HepG2 (cell line): ENCODE results near the gene PCIF1. TPM values are rescaled to one million over a fixed set of nuclear protein-coding genes. Genes with fewer than 3 reads are reported as not detected.

Source experiments
- AKNA ChIP-seq: sonication (generic); formaldehyde crosslinking; IDR thresholded peaks from 2 replicates; pipeline ENCODE4 v1.4.0; 2020; ENCODE audit warnings: missing genetic modification reagents, borderline replicate concordance
- ARNTL ChIP-seq: sonication (generic); formaldehyde crosslinking; IDR thresholded peaks from 2 replicates; pipeline ENCODE4 v1.4.0; 2020; ENCODE audit warnings: mild to moderate bottlenecking, missing genetic modification reagents
- CENPX ChIP-seq: sonication (generic); formaldehyde crosslinking; IDR thresholded peaks from 2 replicates; pipeline ENCODE4 v1.9.0; 2021; ENCODE audit warnings: mild to moderate bottlenecking, missing genetic modification reagents, moderate library complexity
- FOXM1 ChIP-seq: sonication (generic); formaldehyde crosslinking; IDR thresholded peaks from 2 replicates; pipeline ENCODE4 v1.5.0; 2020; ENCODE audit warnings: missing genetic modification reagents
- HCFC1 ChIP-seq: fragments of 150-350 bp; IDR thresholded peaks from 2 replicates; pipeline ENCODE4 v1.6.1; 2014; ENCODE audit warnings: low read depth, low read length
- HNRNPH1 ChIP-seq: fragments of 200-400 bp; formaldehyde crosslinking; optimal IDR thresholded peaks from 2 replicates; pipeline ENCODE3; 2017; ENCODE audit warnings: mild to moderate bottlenecking, low read depth, low read length
- IKZF1 ChIP-seq: fragments of 450-650 bp; IDR thresholded peaks from 2 replicates; pipeline ENCODE4 v1.7.1; 2016
- ISL2 ChIP-seq: sonication (generic); formaldehyde crosslinking; IDR thresholded peaks from 2 replicates; pipeline ENCODE4 v1.5.0; 2020; ENCODE audit warnings: missing genetic modification reagents
- MATR3 ChIP-seq: sonication (generic); formaldehyde crosslinking; IDR thresholded peaks from 2 replicates; pipeline ENCODE4 v1.4.0; 2020; ENCODE audit warnings: missing genetic modification reagents
- MEIS2 ChIP-seq: sonication (generic); formaldehyde crosslinking; IDR thresholded peaks from 2 replicates; pipeline ENCODE4 v1.9.0; 2021; ENCODE audit warnings: mild to moderate bottlenecking, missing genetic modification reagents
- MIXL1 ChIP-seq: IDR thresholded peaks from 2 replicates; pipeline ENCODE4 v1.6.1; 2016
- NCOR1 ChIP-seq: fragments of 200-600 bp; sonication (generic); IDR thresholded peaks from 2 replicates; pipeline ENCODE4 v1.7.0; 2017; ENCODE audit warnings: antibody characterized with exemption, low read length, borderline replicate concordance
- NPAS2 ChIP-seq: sonication (generic); formaldehyde crosslinking; IDR thresholded peaks from 2 replicates; pipeline ENCODE4 v1.8.0; 2022; ENCODE audit warnings: mild to moderate bottlenecking, missing genetic modification reagents, borderline replicate concordance
- PHB2 ChIP-seq: fragments of 450-650 bp; IDR thresholded peaks from 2 replicates; pipeline ENCODE4 v1.6.1; 2018; ENCODE audit not compliant: partially characterized antibody
- RELA ChIP-seq: sonication (generic); formaldehyde crosslinking; IDR thresholded peaks from 2 replicates; pipeline ENCODE4 v1.4.0; 2020; ENCODE audit warnings: missing genetic modification reagents
- SMC3 ChIP-seq: IDR thresholded peaks from 2 replicates; pipeline ENCODE4 v1.6.1; 2011; ENCODE audit warnings: low read length, improper control_type of control experiment
- SRSF4 ChIP-seq: fragments of 200-400 bp; formaldehyde crosslinking; IDR thresholded peaks from one replicate; pipeline ENCODE4 v1.6.1; 2018; ENCODE audit warnings: mild to moderate bottlenecking, low read depth, low read length, moderate library complexity; ENCODE audit not compliant: poor library complexity, severe bottlenecking
- WIZ ChIP-seq: sonication (generic); formaldehyde crosslinking; IDR thresholded peaks from 2 replicates; pipeline ENCODE4 v1.5.1; 2020; ENCODE audit warnings: mild to moderate bottlenecking, missing genetic modification reagents
- ZBTB3 ChIP-seq: sonication (generic); formaldehyde crosslinking; IDR thresholded peaks from 2 replicates; pipeline ENCODE4 v1.4.0; 2020; ENCODE audit warnings: low read depth, mild to moderate bottlenecking, moderate library complexity, missing genetic modification reagents, borderline replicate concordance
- ZFP62 ChIP-seq: sonication (generic); formaldehyde crosslinking; IDR thresholded peaks from 2 replicates; pipeline ENCODE4 v1.4.0; 2020; ENCODE audit warnings: missing genetic modification reagents
- ZNF205 ChIP-seq: IDR thresholded peaks from 2 replicates; pipeline ENCODE4 v1.6.1; 2018; ENCODE audit warnings: missing biosample characterization, missing genetic modification reagents
- ZNF484 ChIP-seq: sonication (generic); formaldehyde crosslinking; IDR thresholded peaks from 2 replicates; pipeline ENCODE4 v1.5.1; 2020; ENCODE audit warnings: mild to moderate bottlenecking, low read depth, missing genetic modification reagents, borderline replicate concordance
- ZNF547 ChIP-seq: sonication (generic); formaldehyde crosslinking; IDR thresholded peaks from 2 replicates; pipeline ENCODE4 v1.5.1; 2020; ENCODE audit warnings: mild to moderate bottlenecking, missing genetic modification reagents
- ZNF572 ChIP-seq: sonication (generic); formaldehyde crosslinking; IDR thresholded peaks from 2 replicates; pipeline ENCODE4 v1.5.1; 2020; ENCODE audit warnings: mild to moderate bottlenecking, missing genetic modification reagents
- ZNF619 ChIP-seq: sonication (generic); formaldehyde crosslinking; IDR thresholded peaks from 2 replicates; pipeline ENCODE4 v1.4.0; 2020; ENCODE audit warnings: mild to moderate bottlenecking, missing genetic modification reagents
- polyA plus RNA-seq, 8 experiments: library from polyadenylated mRNA; depleted of rRNA in 3 of 8; stranded (reverse) in 7 of 8; unstranded in 1 of 8; fragments of >200 nt; fragmentation: Illumina TruSeq in 4 of 8; extraction: Trizol in 4 of 8; gene quantifications; 2 replicates each; pipeline versions ENCODE4 v1.2.1 to v1.2.3, GENCODE V29; 2011 to 2016; ENCODE audit warnings: low read depth in 4 of 8, missing spikeins in 1 of 8, mixed read lengths in 1 of 8; ENCODE audit not compliant: insufficient read depth in 1 of 8
- total RNA-seq, 5 experiments: library from RNA; depleted of rRNA; stranded (reverse); fragments of >200 nt; fragmentation: Illumina TruSeq; extraction: Trizol; gene quantifications; 2 replicates each; pipeline ENCODE4 v1.2.3, GENCODE V29; 2016; ENCODE audit warnings: low read depth in 1 of 5
- TF ChIP-seq, protein P1 (sequence below): IDR thresholded peaks from 2 replicates; pipeline ENCODE4 v1.6.1; 2012; ENCODE audit warnings: inconsistent platforms
- TF ChIP-seq, protein P2 (sequence below), 2 experiments: fragments of 450-650 bp in 1 of 2; sonication (generic) in 1 of 2; formaldehyde crosslinking; IDR thresholded peaks; 2 replicates each; pipeline versions ENCODE4 v1.5.0 to v1.8.0; 2020 to 2022; ENCODE audit warnings: mild to moderate bottlenecking in 1 of 2, missing genetic modification reagents in 1 of 2

Gene PCIF1
- total and polyA plus RNA-seq, 2 of the 13 experiments (the other 11 are each of a cell fraction or from before 2014, with no cell fraction given): 20.9 to 24.4 TPM

DNA sequence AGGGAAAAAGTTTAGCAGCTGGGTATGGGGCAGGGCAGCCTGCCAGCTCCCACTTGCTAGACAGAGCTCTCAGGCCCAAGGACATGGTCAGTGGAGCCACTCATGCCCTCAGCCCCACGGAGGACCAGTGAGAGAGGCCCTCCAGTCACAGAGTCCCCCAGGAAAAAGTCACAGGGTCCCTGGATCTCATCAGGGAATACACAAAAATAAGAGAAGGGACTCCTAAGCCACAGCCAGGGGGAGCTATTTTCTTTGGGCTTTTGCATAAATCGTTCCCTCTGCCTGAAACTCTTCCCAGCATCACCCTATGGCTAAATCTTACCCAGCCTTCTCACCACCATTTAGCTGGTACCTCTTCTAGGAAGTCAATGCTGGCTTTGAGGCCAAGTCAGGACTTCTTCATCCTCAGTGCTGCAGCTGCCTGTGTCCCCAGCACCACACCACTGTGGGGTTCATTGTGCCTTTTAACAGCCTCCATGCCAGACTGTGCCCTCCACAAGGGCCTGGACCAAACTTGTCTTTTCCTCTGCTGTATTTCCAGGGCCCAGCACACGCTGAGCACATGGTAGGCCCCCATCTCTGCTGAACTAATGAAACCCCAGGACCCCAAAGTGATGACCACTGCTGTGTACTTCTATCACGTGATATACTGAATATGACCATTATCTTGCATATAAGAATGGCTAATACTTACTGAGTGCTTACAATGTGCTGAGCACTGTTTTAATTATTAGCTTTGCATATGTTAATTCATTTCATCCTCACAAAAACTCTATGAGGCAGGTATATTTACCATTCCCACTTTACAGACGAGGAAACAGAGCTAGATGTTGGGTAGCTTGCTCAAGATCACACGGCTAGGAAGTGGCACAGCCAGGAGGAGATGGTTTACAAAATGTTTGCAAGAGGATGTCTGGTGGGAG is 35.5 kb downstream of the PCIF1 start (continued):
- TF ChIP-seq RELA: 0 out of 2 replicates have a peak, but pooled peaks have one; percentile 23
- TF ChIP-seq ZNF205 (CRISPR knock-in tag): no peak
- TF ChIP-seq ZNF547 (CRISPR knock-in tag): peak; percentile 59; the same call in 1 of the 2 replicates
- no peak for TF ChIP-seq ZBTB3 (CRISPR knock-in tag)
- peak; percentile 68 for TF ChIP-seq SMC3
- TF ChIP-seq ZFP62 (CRISPR knock-in tag): no peak
- no peak for TF ChIP-seq CENPX
- TF ChIP-seq HCFC1: 0 out of 2 replicates have a peak, but pooled peaks have one; percentile 21
- no peak for TF ChIP-seq MATR3 (CRISPR knock-in tag)
- no peak for TF ChIP-seq PHB2
- no peak for TF ChIP-seq WIZ
- TF ChIP-seq, protein P1, sequence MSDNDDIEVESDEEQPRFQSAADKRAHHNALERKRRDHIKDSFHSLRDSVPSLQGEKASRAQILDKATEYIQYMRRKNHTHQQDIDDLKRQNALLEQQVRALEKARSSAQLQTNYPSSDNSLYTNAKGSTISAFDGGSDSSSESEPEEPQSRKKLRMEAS: no peak
- no peak for TF ChIP-seq ARNTL (CRISPR knock-in tag)
- 0 out of 2 replicates have a peak, but pooled peaks have one; percentile 81 for TF ChIP-seq ZNF572
- no peak for TF ChIP-seq ISL2 (CRISPR knock-in tag)
- TF ChIP-seq, protein P2, sequence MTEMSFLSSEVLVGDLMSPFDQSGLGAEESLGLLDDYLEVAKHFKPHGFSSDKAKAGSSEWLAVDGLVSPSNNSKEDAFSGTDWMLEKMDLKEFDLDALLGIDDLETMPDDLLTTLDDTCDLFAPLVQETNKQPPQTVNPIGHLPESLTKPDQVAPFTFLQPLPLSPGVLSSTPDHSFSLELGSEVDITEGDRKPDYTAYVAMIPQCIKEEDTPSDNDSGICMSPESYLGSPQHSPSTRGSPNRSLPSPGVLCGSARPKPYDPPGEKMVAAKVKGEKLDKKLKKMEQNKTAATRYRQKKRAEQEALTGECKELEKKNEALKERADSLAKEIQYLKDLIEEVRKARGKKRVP (CRISPR knock-in tag; IDR thresholded peaks at IDR 0.05): no peak
- TF ChIP-seq NPAS2 (CRISPR knock-in tag): no peak
- no peak for TF ChIP-seq MEIS2 (CRISPR knock-in tag)
- no peak for TF ChIP-seq MIXL1
- TF ChIP-seq IKZF1: no peak
- TF ChIP-seq NCOR1: no peak
- TF ChIP-seq FOXM1 (CRISPR knock-in tag): no peak
- no peak for TF ChIP-seq HNRNPH1
- TF ChIP-seq AKNA (CRISPR knock-in tag): no peak
- no peak for TF ChIP-seq ZNF619 (CRISPR knock-in tag)
- TF ChIP-seq SRSF4: no peak
- no peak for TF ChIP-seq ZNF484 (CRISPR knock-in tag)
